ENCODE results near the gene CD44.

GRCh38 chr11:35112056-35112845 is 26.7 kb upstream of the CD44 start:
- TF ChIP-seq CTCF (IDR thresholded peaks at IDR 0.05) (no peak), POLR2A (IDR thresholded peaks at IDR 0.05) (no peak)
